ENCODE measurements around the gene AIFM3.
"Not testable (repeated sequence)": the region's sequence is repeated elsewhere in the genome, so short reads cannot be mapped to it uniquely, and the experiment has no call there.

The AIFM3 gene

DNA sequence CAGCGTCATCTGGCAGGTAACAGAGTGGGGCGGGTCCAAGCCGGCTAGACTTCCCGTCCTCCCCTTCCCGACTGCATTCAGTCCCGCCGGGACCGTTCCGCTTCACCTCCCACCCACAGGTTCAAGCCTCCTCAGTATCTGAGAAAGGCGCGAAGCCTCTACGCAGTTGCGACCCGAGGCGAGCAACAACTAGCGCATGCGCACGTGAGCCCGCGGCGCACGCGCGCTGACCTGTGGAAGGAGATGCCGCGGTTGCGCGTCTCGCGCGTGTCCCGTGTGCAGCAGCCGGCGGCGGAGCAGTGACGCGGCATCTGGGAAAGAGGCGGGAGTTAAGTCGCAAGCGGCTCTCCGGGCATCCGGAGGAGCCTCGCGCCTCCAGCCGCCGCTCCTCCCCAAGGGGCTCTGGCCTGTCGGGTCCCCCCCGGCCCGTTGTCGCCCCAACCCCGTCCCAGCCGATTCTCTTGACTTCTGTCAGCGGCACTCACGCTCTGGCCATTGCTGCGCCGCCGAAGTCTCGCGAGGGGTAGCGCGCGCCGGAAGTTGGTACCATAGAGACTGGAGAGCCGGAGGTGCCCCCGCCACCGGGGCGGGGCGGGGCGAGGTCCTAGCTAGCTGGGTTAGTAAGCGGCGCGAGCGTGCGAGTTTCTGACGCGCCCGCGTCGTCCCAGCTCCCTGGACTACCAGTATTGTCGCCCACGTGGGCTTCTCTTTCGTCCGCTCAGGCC is 34.7 kb downstream of the AIFM3 start, which contains the start of gene THAP7:
THAP7 (minus strand) TSS at position 518 of the 725 bp plus-strand sequence; CDS start at position 311, 207 bp downstream.
- peak within 1 kb of the TSS; percentile 84 for H2AFZ ChIP-seq (ENCODE audit: low read length)
- peaks cover 16% of the 10 kb centered on the region for H3F3A ChIP-seq (ENCODE audit: insufficient read depth, low read length)
- no peaks in the 10 kb centered on the region for H4K20me1 ChIP-seq (ENCODE audit: insufficient read depth, low read length)
- H3K27me3 ChIP-seq (replicated peaks; ENCODE audit: insufficient read depth, low read length) = peaks cover 4% of the 10 kb centered on the region
- H3K4me2 ChIP-seq (ENCODE audit: low read depth, low read length) = peak within 1 kb of the TSS; percentile 100
- no peaks in the 10 kb centered on the region for H3K9me2 ChIP-seq (replicated peaks; ENCODE audit: insufficient read depth, low read length)
- TF ChIP-seq EZH2 (optimal IDR thresholded peaks at IDR 0.05; ENCODE audit: low read depth, low read length) = no peak
- TF ChIP-seq EZH2phosphoT487 (IDR thresholded peaks at IDR 0.05; ENCODE audit: low read length) = no peak
- TF ChIP-seq, protein P1, sequence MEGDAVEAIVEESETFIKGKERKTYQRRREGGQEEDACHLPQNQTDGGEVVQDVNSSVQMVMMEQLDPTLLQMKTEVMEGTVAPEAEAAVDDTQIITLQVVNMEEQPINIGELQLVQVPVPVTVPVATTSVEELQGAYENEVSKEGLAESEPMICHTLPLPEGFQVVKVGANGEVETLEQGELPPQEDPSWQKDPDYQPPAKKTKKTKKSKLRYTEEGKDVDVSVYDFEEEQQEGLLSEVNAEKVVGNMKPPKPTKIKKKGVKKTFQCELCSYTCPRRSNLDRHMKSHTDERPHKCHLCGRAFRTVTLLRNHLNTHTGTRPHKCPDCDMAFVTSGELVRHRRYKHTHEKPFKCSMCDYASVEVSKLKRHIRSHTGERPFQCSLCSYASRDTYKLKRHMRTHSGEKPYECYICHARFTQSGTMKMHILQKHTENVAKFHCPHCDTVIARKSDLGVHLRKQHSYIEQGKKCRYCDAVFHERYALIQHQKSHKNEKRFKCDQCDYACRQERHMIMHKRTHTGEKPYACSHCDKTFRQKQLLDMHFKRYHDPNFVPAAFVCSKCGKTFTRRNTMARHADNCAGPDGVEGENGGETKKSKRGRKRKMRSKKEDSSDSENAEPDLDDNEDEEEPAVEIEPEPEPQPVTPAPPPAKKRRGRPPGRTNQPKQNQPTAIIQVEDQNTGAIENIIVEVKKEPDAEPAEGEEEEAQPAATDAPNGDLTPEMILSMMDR (IDR thresholded peaks at IDR 0.05; ENCODE audit: low read length) = no peak
- peak within 1 kb of the TSS; percentile 97 for H3K27ac ChIP-seq (ENCODE audit: low read length)
- H3K9ac ChIP-seq (ENCODE audit: low read length) = peak within 1 kb of the TSS; percentile 95
- no peaks in the 10 kb centered on the region for H3K9me3 ChIP-seq (replicated peaks; ENCODE audit: insufficient read depth, low read length)
- DNase-seq = peak; percentile 97
- H3K36me3 ChIP-seq (replicated peaks; ENCODE audit: insufficient read depth, low read length) = no peaks in the 10 kb centered on the region
- H3K79me2 ChIP-seq (ENCODE audit: low read length) = peaks cover 21% of the 10 kb centered on the region
- peaks cover 9% of the 10 kb centered on the region; the same call in 1 of the 2 replicates for H3K4me1 ChIP-seq (ENCODE audit: low read length)
- peak within 1 kb of the TSS; percentile 91 for H3K4me3 ChIP-seq (ENCODE audit: low read length)

DNA sequence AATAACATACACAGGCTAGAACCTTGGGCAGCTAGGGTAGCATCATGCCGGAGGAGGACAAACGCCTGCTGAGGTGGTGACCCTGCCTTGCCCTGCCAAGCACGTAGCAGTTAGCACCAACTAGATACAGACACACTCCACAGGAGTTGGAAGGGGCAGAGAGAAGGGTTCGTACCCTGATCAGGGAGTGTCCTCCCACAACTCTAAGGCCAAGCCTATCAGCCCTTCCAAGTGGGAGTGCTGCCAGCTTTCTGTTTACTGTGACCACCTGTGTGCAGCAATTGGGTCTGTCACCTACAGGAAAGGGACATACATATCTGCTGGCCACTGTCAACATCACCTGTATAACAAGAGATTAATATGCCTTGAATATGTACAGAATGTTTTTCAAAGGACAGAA is 36.7 kb downstream of the AIFM3 start:
- H3F3A ChIP-seq (ENCODE audit: insufficient read depth, low read length) = peaks cover 16% of the 10 kb centered on the region
- peaks cover 21% of the 10 kb centered on the region for H3K79me2 ChIP-seq (ENCODE audit: low read length)
- no peak overlapping the region for H2AFZ ChIP-seq (ENCODE audit: low read length)
- no peaks in the 10 kb centered on the region for H3K9me3 ChIP-seq (replicated peaks; ENCODE audit: insufficient read depth, low read length)
- peaks cover 22% of the 10 kb centered on the region for H3K27me3 ChIP-seq (replicated peaks; ENCODE audit: insufficient read depth, low read length)
- peaks cover 9% of the 10 kb centered on the region; the same call in 1 of the 2 replicates for H3K4me1 ChIP-seq (ENCODE audit: low read length)
- H3K9ac ChIP-seq (ENCODE audit: low read length) = no peak overlapping the region
- no peak overlapping the region for H3K27ac ChIP-seq (ENCODE audit: low read length)
- H3K9me2 ChIP-seq (replicated peaks; ENCODE audit: insufficient read depth, low read length) = no peaks in the 10 kb centered on the region
- no peak for DNase-seq
- H4K20me1 ChIP-seq (ENCODE audit: insufficient read depth, low read length) = no peaks in the 10 kb centered on the region
- H3K4me3 ChIP-seq (ENCODE audit: low read length) = no peak overlapping the region
- TF ChIP-seq EZH2phosphoT487 (IDR thresholded peaks at IDR 0.05; ENCODE audit: low read length) (no peak), EZH2 (optimal IDR thresholded peaks at IDR 0.05; ENCODE audit: low read depth, low read length) (no peak)
- TF ChIP-seq, protein P1 (IDR thresholded peaks at IDR 0.05; ENCODE audit: low read length) = no peak
- H3K4me2 ChIP-seq (ENCODE audit: low read depth, low read length) = no peak overlapping the region
- no peaks in the 10 kb centered on the region for H3K36me3 ChIP-seq (replicated peaks; ENCODE audit: insufficient read depth, low read length)

- not testable (repeated sequence) for H3K79me2 ChIP-seq (ENCODE audit: low read length); H3K4me2 ChIP-seq (ENCODE audit: low read depth, low read length); H4K20me1 ChIP-seq (ENCODE audit: insufficient read depth, low read length); H3F3A ChIP-seq (ENCODE audit: insufficient read depth, low read length); H3K4me3 ChIP-seq (ENCODE audit: low read length); H3K9ac ChIP-seq (ENCODE audit: low read length); H3K9me2 ChIP-seq (replicated peaks; ENCODE audit: insufficient read depth, low read length); H3K36me3 ChIP-seq (replicated peaks; ENCODE audit: insufficient read depth, low read length); DNase-seq; H3K9me3 ChIP-seq (replicated peaks; ENCODE audit: insufficient read depth, low read length); H3K4me1 ChIP-seq (ENCODE audit: low read length); H2AFZ ChIP-seq (ENCODE audit: low read length); H3K27ac ChIP-seq (ENCODE audit: low read length)
- peaks cover 43% of the 10 kb centered on the region for H3K27me3 ChIP-seq (replicated peaks; ENCODE audit: insufficient read depth, low read length)
Observed at GRCh38 chr22:21009208-21009607, 42.2 kb downstream of the AIFM3 start.

All from MM.1S (cell line).